Activated naive CD4-positive, alpha-beta T cell treated with anti-CD3 and anti-CD28 coated beads for 36 hours (primary cell): ENCODE data around the gene NOS1AP. TPM values are rescaled to one million over a fixed set of nuclear protein-coding genes. Genes with fewer than 3 reads are reported as not detected.
"Not testable (repeated sequence)": the region's sequence is repeated elsewhere in the genome, so short reads cannot be mapped to it uniquely, and the experiment has no call there.

Source experiments
- CTCF ChIA-PET: fragments of 350-600 bp; sonication (Branson Sonifier 250); formaldehyde crosslinking; loops from one replicate; lab custom pipeline; 2021; ENCODE audit warnings: antibody characterized with exemption; lab: Charles Lee
- DNase-seq: peaks from one replicate; pipeline ENCODE4 v3.0.0-alpha.2; 2020
- H3K27ac Mint-ChIP-seq: one replicate; pipeline ENCODE4 v1.8.0; 2021; ENCODE audit warnings: mild to moderate bottlenecking, mixed read lengths
- H3K27me3 Mint-ChIP-seq: one replicate; pipeline ENCODE4 v1.8.0; 2021; ENCODE audit warnings: low read depth, mixed read lengths
- H3K36me3 Mint-ChIP-seq: one replicate; pipeline ENCODE4 v1.8.0; 2021; ENCODE audit warnings: low read depth, mixed read lengths
- H3K4me1 Mint-ChIP-seq: one replicate; pipeline ENCODE4 v1.8.0; 2021; ENCODE audit warnings: low read depth, mixed read lengths
- H3K4me3 Mint-ChIP-seq: one replicate; pipeline ENCODE4 v1.8.0; 2021; ENCODE audit warnings: mild to moderate bottlenecking, moderate library complexity, mixed read lengths
- H3K9me3 Mint-ChIP-seq: one replicate; pipeline ENCODE4 v1.8.0; 2021; ENCODE audit warnings: mixed read lengths
- intact Hi-C: fragments of 100-400 bp; cut with micrococcal nuclease; formaldehyde crosslinking; loops from one replicate; pipeline ENCODE4 v1.15.1; 2023
- total RNA-seq, 2 experiments: library from RNA; stranded (reverse); gene quantifications; one replicate each; pipeline ENCODE4 v1.2.3, GENCODE V29; 2021

The NOS1AP gene
- total RNA-seq, 2 experiments from 2014 or later = 0.33 to 0.42 TPM

DNA sequence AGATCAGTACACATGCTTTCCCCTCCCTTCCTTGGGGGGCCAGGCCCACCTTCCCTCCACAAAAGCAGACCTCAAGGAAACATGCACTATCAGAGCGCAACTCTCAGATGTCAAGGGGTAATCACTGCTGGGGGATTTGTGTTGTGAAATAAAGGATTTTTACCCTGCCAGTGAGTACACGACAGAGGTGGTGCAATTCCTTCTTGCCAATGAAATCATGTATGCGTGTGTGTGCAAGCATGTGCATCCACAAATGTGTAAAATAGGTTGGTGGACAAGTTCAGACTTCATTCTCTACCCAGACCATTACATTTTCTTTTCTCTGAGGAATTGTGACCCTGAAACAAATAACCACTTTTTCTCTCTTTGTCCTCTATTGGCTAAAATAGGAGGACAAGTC lies 9.8 kb upstream of the NOS1AP start:
- intact Hi-C loops = no loop called here
- Mint-ChIP-seq H3K4me1 (no peaks in the 10 kb centered on the region), H3K4me3 (no peak overlapping the region), H3K9me3 (no peaks in the 10 kb centered on the region), H3K27ac (no peak overlapping the region), H3K27me3 (peaks cover 6% of the 10 kb centered on the region), H3K36me3 (no peaks in the 10 kb centered on the region)
- CTCF ChIA-PET = no interaction called here
- no peak for DNase-seq

DNA sequence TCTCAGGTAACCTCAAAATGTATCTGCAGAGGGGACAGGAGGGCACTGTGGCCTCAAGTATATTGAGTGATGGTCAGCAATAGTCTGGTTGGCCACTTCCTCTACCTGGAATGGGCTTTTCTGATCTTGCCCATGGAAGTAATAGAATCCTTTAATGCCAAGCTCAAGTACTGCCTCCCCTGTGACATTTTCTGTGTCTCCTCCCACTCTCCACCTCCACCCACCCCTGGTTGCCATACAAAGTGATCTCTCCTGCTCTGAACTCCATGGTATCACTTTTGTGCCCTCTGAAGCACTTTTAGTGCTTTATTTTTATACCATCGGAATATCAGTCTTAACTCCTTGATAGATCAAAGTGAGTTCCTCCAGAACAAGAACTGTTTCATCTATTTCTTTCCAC lies 9.2 kb upstream of the NOS1AP start:
- intact Hi-C loops = no loop called here
- H3K27me3 Mint-ChIP-seq = peaks cover 12% of the 10 kb centered on the region
- H3K4me1 Mint-ChIP-seq = no peaks in the 10 kb centered on the region
- no peak for DNase-seq
- no peaks in the 10 kb centered on the region for H3K36me3 Mint-ChIP-seq
- no peak overlapping the region for H3K4me3 Mint-ChIP-seq
- no peak overlapping the region for H3K27ac Mint-ChIP-seq
- no peaks in the 10 kb centered on the region for H3K9me3 Mint-ChIP-seq
- CTCF ChIA-PET = no interaction called here

DNA sequence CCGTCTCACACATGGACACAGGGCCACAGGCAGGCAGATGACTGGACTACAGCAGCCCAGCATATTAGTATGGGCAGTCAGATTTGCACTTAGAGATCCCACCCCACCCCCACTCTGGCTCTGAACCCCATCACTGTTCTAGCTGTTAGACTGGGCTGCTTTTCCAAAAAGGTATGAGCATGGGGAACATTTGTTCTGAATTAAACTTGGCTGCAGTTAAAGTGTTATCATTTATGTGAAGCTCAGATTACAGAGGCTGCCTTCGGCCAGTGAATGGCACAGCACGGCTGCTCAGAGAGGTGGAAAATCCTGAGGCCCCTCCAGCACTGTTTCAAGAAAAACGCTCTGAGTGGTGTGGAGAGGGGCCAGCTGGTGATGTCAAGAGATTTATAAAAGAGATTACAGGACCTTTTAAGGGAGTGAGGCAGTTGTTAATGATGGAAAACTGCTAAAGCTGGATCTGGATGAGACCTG lies 6.9 kb upstream of the NOS1AP start:
- Mint-ChIP-seq H3K4me1 (no peaks in the 10 kb centered on the region), H3K27ac (no peak overlapping the region), H3K36me3 (no peaks in the 10 kb centered on the region), H3K4me3 (no peak overlapping the region), H3K9me3 (no peaks in the 10 kb centered on the region), H3K27me3 (peaks cover 17% of the 10 kb centered on the region)
- no peak for DNase-seq
- intact Hi-C loops = no loop called here
- CTCF ChIA-PET = no interaction called here

DNA sequence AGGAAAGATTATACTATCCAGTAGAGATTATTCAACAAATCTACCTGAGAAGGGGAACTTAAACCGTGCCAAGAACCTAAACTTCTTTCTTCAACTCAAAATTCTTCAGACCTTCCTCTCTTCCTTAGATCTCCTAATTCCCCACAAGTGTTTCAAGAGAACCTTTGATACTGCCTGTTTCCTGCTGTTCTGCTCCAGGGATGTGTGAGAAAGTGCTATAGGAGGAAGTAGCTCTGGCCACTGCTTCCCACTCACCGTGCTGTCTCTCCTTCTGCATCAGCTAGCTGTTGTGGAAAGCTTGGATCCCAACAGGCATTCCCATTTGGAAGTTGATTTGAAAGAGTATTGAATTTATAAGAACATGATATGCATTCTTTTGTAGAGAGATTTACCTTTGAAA lies 4.5 kb upstream of the NOS1AP start:
- DNase-seq = no peak
- intact Hi-C loops = no loop called here
- H3K27ac Mint-ChIP-seq = no peak overlapping the region
- CTCF ChIA-PET = interaction anchor here (1.0 to 1.2 kb wide), 2 partner anchors 9 to 27 kb away, joined by 3 read pairs; no protein-coding TSS in a partner anchor
- no peak overlapping the region for H3K4me3 Mint-ChIP-seq
- H3K27me3 Mint-ChIP-seq = peaks cover 25% of the 10 kb centered on the region
- no peaks in the 10 kb centered on the region for H3K4me1 Mint-ChIP-seq
- no peaks in the 10 kb centered on the region for H3K36me3 Mint-ChIP-seq
- no peaks in the 10 kb centered on the region for H3K9me3 Mint-ChIP-seq

DNA sequence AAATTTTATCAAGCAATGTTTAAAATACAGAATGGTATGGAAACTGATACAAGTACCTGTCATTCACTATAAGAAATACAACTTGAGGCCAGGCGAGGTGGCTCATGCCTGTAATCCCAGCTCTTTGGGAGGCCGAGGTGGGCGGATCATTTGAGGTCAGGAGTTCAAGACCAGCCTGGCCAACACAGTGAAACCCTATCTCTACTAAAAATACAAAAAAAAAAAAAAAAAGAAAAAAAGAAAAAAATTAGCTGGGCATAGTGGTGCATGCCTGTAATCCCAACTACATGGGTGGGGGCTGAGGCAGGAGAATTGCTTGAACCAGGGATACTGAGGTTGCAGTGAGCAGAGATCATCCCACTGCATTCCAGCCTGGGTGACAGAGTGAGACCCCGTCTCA lies 2.7 kb upstream of the NOS1AP start:
- intact Hi-C loops, H3K9me3 Mint-ChIP-seq, H3K36me3 Mint-ChIP-seq, CTCF ChIA-PET, H3K4me3 Mint-ChIP-seq, H3K27ac Mint-ChIP-seq, DNase-seq, H3K4me1 Mint-ChIP-seq: not testable (repeated sequence)
- H3K27me3 Mint-ChIP-seq = peaks cover 39% of the 10 kb centered on the region

DNA sequence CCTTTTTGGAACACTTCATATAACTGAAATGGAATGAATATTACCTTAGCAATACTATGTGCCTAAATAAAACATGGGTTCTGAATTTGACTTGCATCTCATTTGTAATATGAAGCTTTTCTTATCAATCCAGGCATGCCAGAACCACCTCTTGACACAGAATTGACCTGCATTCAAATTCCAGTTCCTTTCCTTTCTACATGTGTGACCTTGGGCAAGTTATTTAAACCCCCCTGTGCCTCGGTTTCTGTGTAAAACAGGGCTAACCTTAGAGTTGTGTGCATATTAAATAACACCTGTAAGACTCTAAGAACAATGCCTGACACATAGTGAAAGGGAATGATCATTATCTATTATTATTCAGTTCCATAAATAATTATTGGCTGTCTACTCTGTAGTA lies 2.0 kb upstream of the NOS1AP start:
- intact Hi-C loops = no loop called here
- CTCF ChIA-PET = no interaction called here
- Mint-ChIP-seq H3K36me3 (no peaks in the 10 kb centered on the region), H3K4me1 (peaks cover 1% of the 10 kb centered on the region), H3K9me3 (no peaks in the 10 kb centered on the region), H3K27ac (no peak overlapping the region), H3K27me3 (peaks cover 43% of the 10 kb centered on the region), H3K4me3 (no peak overlapping the region)
- no peak for DNase-seq

DNA sequence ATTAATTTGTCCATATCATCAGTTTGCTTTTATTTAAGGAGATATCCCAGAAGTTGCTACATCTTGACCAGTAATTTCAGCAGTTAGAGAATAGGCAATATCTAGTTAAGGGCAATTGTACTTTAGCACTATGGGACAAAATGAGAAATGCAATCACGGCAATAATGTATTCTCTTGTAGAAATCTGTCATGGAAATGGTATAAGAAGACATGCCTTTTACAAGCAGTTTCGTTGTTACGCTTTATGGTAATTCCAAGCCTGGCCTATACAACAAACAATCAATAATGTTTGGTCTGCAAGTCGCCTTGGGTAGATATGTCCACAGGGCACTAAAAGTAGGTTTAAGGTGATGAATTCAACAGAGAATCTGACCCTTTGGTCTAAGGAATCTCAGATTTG lies 1.2 kb upstream of the NOS1AP start:
- H3K9me3 Mint-ChIP-seq = no peaks in the 10 kb centered on the region
- peaks cover 44% of the 10 kb centered on the region for H3K27me3 Mint-ChIP-seq
- no peak overlapping the region for H3K27ac Mint-ChIP-seq
- CTCF ChIA-PET = interaction anchor here (1.0 to 1.7 kb wide), 3 partner anchors 12 to 73 kb away, joined by 4 to 7 read pairs (median 4); no protein-coding TSS in a partner anchor
- intact Hi-C loops = loop anchor here (2.0 kb wide), 1 partner anchor 492 kb away; the partner anchor contains the start of gene UAP1
- H3K36me3 Mint-ChIP-seq = no peaks in the 10 kb centered on the region
- DNase-seq = no peak
- H3K4me3 Mint-ChIP-seq = no peak overlapping the region
- peaks cover 1% of the 10 kb centered on the region for H3K4me1 Mint-ChIP-seq

DNA sequence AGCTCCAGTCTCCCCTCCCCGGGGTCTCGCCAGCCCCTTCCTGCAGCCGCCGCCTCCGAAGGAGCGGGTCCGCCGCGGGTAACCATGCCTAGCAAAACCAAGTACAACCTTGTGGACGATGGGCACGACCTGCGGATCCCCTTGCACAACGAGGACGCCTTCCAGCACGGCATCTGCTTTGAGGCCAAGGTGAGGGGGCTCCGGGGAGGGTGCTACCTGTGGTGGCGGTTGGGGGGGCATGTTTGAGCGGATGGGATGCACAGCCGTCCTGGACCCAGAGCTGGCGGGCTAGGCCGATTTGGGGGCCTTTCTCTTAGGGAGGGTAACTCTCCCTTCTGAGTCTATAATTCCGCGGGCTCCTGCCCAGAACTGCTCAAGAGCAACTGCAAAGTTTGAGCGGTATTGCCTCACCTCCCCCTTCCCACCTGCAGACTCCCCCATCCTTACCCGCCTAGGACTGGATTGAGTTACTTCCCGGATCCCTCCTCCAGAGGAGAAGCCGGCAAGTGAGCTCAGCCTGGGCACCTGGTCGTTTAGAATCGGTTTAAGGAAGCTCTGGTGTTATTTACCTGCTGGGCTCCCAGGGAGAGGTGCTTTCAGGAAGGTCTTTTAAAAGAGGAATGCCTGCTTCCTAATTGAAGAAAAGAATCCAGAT lies 730 bp downstream of the NOS1AP start:
- DNase-seq = peak; percentile 12
- Mint-ChIP-seq H3K27me3 (peaks cover 49% of the 10 kb centered on the region), H3K27ac (no peak overlapping the region), H3K4me3 (peak overlapping the region; percentile 78), H3K4me1 (peaks cover 1% of the 10 kb centered on the region), H3K9me3 (no peaks in the 10 kb centered on the region), H3K36me3 (no peaks in the 10 kb centered on the region)
- CTCF ChIA-PET = interaction anchor here (0.7 to 1.2 kb wide), 2 partner anchors 33 to 207 kb away, joined by 3 to 6 read pairs; no protein-coding TSS in a partner anchor
- intact Hi-C loops = no loop called here

DNA sequence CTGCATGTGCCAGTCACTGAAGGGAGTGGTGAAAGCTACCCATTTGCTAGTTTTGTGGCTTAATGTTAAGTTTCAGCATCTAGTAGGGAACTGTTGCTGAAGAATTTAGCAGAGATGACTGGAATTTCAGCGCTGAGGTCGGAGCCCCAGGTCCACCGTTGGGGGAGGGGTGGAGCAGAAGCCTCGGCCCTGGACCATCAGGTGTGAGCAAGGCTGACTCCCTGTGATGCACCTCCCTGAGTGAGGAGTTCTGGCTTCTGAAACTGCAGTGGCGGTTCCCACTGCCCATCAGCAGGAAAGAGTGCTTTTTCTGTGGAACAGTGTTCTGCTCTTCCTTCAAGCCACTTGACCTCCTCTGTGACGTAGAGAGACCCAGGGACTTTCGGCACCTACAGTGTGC lies 1.3 kb downstream of the NOS1AP start:
- intact Hi-C loops = no loop called here
- H3K27me3 Mint-ChIP-seq = peaks cover 51% of the 10 kb centered on the region
- H3K4me3 Mint-ChIP-seq = peak overlapping the region; percentile 78
- no peak overlapping the region for H3K27ac Mint-ChIP-seq
- DNase-seq = no peak
- no peaks in the 10 kb centered on the region for H3K9me3 Mint-ChIP-seq
- no peaks in the 10 kb centered on the region for H3K36me3 Mint-ChIP-seq
- peaks cover 1% of the 10 kb centered on the region for H3K4me1 Mint-ChIP-seq
- CTCF ChIA-PET = interaction anchor here (0.7 to 1.2 kb wide), 2 partner anchors 34 to 206 kb away, joined by 3 to 6 read pairs; no protein-coding TSS in a partner anchor

DNA sequence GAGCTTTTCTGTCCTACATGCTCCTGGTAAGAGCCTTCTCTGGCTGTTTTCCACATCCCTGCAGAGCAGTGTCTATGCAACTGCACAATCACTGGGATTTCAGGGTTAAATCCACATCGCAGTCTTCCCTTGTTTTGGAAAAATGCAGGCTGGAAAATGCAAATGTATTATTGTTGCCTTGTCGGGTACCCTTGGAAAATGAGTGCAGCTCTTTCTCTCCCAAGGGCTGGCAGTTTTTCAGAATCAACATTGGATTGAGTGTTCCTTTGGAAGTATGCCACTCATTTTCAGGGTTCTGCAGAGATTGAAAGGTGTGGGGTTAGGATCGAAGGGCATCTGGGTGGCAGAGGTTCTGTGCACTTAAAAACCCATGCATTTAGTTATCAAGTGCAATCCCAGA lies 3.2 kb downstream of the NOS1AP start:
- Mint-ChIP-seq H3K9me3 (no peaks in the 10 kb centered on the region), H3K27me3 (peaks cover 52% of the 10 kb centered on the region), H3K27ac (no peak overlapping the region), H3K4me1 (peaks cover 1% of the 10 kb centered on the region), H3K36me3 (no peaks in the 10 kb centered on the region), H3K4me3 (no peak overlapping the region)
- CTCF ChIA-PET = no interaction called here
- intact Hi-C loops = no loop called here
- no peak for DNase-seq

DNA sequence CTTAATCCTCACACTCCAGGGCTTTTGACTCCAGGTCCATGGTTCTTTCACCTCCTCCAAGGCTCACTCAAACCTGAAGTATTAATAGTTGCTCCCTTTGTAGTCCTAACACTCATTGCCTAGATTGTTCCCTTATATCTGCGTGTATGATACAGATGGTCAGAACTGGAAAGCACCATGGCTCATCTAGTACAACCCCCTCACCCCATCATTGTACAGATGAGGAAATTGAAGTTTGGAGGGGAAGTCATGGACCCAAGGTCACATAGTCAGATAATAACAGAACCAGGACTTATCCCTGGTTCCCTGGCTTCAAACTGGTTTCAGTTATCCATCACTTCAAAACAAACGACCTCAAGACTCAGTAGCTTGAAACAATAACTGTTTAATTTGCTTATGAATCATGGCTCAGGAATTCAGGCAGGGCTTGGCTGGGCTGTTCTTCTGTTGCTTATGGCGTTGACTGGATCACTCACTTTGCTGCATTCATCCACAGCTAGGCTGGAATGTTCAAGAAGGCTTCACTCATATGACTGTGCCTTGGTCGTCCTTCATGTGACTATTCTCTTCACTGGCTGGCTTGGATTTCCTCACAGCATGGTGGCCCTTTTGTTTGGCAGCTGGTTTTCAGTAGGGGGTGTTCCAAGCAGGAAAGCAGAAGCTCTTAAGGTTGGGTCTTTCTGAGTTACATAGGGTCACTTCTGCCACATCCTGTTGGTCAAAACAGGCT lies 5.0 kb downstream of the NOS1AP start:
- H3K27me3 Mint-ChIP-seq = peaks cover 54% of the 10 kb centered on the region

DNA sequence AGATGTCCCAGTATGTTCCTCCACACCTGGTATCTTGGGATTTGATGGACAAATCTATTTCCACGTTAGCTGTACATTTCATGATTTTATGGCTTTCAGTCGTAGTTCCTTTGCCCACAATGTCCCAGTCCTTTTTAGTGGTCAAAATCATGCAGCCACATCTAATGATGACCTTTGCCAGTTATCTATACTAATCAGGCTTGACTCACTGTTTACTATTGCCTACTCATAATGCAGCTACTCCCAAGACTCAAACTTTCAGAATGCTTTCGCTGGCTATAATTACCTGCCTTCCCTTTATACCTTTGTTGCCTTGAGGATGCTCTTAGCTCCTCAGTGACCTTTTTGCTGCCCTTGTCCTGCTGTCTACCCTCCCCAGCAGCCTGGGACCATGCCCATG lies 6.4 kb downstream of the NOS1AP start:
- H3K36me3 Mint-ChIP-seq = no peaks in the 10 kb centered on the region
- H3K27ac Mint-ChIP-seq = no peak overlapping the region
- H3K27me3 Mint-ChIP-seq = peaks cover 49% of the 10 kb centered on the region
- intact Hi-C loops = no loop called here
- DNase-seq = no peak
- no peak overlapping the region for H3K4me3 Mint-ChIP-seq
- no peaks in the 10 kb centered on the region for H3K9me3 Mint-ChIP-seq
- peaks cover 1% of the 10 kb centered on the region for H3K4me1 Mint-ChIP-seq
- CTCF ChIA-PET = interaction anchor here (0.5 kb wide), 1 partner anchor 264 kb away, joined by 3 read pairs; no protein-coding TSS in a partner anchor

More for the DNA sequence above, 5.0 kb downstream of the NOS1AP start:
- intact Hi-C loops = no loop called here
- Mint-ChIP-seq H3K4me3 (no peak overlapping the region), H3K9me3 (no peaks in the 10 kb centered on the region), H3K4me1 (peaks cover 1% of the 10 kb centered on the region), H3K36me3 (no peaks in the 10 kb centered on the region), H3K27ac (no peak overlapping the region)
- no peak for DNase-seq
- CTCF ChIA-PET = no interaction called here
